ENCODE data around the gene SEC23IP.
"Not testable (repeated sequence)": the region's sequence is repeated elsewhere in the genome, so short reads cannot be mapped to it uniquely, and the experiment has no call there.

The SEC23IP gene

DNA sequence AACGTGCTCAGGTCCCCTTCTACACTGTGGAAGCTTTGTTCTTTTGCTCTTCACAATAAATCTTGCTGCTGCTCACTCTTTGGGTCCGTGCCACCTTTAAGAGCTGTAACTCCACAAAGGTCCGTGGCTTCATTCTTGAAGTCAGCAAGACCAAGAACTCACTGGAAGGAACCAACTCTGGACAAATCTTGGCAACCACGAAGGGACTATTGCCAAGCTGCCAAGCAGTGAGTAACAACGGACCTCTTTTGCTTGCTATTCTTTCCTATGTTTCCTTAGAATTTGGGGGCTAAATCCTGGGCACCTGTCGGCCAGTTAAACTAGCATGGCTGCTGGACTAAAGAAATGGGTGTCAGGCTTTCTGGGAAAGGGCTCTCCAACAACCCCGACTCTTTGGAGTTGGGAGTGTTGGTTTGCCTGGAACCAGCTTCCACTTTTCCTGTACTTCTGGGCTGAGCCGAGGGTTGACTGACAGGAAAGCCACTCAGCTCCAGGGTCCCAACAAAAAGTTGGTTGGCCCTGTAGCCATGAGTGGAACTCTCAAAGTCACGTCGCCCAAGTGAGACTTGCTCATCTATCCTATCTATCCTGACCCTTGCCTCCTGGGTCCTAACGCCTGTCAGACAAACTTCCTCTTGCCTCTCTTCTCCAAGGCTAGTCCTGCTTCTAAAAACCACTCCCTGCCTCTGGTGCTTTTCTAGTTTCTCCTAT lies 8.5 kb upstream of the SEC23IP start:
- DNase-seq (ENCODE audit: low spot score), result not testable (repeated sequence)

DNA sequence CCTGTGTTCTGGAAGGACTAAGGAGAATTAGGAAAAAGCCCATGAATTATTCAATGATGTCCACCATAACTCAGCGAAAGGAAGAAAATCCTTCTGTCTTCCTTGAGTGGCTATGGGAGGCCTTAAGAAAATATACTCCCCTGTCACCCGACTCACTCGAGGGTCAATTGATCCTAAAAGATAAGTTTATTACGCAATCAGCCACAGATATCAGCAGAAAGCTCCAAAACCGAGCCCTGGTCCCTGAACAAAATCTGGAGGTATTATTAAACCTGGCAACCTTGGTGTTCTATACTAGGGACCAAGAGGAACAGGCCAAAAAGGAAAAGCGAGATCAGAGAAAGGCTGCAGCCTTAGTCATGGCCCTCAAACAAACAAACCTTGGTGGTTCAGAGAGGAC lies 6.5 kb upstream of the SEC23IP start:
- not testable (repeated sequence) for DNase-seq (ENCODE audit: low spot score)

DNA sequence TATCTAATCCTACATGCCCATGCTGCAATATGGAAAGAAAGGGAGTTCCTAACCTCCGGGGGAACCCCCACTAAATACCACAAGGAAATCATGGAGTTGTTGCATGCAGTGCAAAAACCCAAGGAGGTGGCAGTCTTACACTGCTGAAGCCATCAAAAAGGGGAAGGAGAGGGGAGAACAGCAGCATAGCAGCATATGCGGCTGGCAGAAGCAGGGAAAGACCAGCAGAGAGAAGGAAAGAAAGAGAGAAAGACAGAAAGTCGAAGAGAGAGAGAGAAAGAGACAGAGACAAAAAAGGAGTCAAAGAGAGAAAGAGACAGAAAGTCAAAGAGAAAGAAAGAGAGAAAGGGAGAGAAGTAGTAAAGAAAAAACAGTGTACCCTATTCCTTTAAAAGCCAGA lies 3.8 kb upstream of the SEC23IP start:
- not testable (repeated sequence) for DNase-seq (ENCODE audit: low spot score)

DNA sequence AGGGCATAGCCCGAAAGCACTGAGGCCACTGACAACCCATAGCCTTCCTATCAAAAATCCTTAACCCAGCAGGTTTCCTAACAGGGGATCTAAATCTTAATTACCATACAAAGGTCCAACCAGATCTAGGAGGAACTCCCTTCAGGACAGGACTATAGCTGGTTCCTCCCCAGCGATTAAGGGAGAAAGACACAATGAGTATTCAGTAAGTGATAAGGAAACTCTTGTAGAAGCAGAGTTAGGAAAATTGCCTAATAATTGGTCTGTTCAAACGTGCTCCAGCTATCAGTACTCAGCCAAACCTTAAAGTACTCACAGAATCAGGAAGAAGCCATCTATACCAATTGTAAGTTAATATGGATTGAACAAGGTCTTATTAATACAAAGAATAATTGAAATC lies 3.3 kb upstream of the SEC23IP start:
- DNase-seq (ENCODE audit: low spot score), result not testable (repeated sequence)

DNA sequence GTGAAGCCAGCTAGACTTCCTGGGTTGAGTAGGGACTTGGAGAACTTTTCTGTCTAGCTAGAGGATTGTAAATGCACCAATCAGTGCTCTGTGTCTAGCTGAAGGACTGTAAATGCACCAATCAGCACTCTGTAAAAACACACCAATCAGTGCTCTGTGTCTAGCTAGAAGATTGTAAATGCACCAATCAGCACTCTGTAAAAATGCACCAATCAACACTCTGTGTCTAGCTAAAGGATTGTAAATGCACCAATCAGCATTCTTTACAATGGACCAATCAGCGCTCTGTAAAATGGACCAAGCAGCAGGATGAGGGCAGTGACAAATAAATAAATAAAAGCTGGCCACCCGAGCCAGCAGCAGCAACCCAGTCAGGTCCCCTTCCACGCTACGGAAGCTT lies 2.2 kb upstream of the SEC23IP start:
- DNase-seq (ENCODE audit: low spot score), result not testable (repeated sequence)

DNA sequence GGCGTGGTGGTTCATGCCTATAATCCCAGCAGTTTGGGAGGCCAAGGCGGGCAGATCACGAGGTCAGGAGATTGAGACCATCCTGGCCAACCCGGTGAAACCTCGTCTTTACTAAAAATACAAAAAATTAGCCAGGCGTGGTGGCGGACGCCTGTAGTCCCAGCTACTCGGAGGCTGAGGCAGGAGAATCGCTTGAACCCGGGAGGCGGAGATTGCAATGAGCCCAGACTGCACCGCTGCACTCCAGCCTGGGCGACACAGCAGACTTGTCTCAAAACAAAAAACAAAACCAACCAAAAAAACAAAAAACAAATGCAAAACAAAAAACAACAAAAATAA lies 712 bp upstream of the SEC23IP start:
- DNase-seq (ENCODE audit: low spot score), result not testable (repeated sequence)

DNA sequence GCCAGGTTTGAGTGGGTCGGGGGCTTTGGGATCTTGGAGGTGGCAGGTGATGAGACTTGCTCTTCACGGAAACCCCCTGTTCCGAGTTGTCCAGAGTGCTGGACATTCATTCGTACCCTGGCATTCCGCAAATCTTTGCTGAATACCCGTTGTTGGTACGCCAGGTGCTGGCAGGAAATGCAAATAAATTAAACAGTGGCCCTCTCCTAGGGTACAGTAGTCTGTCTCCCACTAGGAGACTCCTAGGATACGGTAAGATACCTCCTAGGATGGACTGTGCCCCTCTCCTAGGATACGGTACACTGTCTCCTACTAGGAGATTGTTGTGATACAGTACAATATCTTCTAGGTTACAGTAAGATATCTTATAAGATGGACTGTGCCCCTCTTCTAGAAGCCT lies 544 bp downstream of the SEC23IP start:
- peak; percentile 17 for DNase-seq (ENCODE audit: low spot score)

DNA sequence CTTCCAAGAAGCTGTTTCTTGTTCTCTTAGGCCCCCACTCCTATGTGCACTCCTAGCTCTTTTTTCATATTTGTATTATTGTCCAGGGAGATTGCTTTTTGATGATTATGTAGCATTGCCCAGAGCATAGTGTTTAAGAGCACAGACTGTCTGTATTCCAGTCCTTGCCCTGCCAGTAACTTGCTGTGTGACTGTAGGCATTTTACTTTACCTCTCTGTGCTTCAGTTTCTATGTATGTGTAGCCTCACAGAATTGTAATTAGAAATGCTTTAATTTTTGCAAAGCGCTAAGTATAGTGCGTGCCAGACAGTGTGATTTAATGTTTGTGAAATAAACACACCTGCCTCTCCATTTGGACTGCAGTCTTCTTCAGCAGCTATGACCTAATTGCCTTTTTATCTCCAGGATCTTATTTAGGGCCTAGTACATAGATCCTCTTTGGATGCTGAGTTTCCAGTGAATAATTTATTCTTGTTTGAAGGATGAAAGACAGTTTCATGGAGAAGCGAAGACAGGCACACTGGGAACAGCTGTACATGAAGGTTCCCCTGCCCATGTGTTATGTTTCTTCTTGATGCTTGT lies 1.4 kb downstream of the SEC23IP start:
- DNase-seq (ENCODE audit: low spot score), result no peak

DNA sequence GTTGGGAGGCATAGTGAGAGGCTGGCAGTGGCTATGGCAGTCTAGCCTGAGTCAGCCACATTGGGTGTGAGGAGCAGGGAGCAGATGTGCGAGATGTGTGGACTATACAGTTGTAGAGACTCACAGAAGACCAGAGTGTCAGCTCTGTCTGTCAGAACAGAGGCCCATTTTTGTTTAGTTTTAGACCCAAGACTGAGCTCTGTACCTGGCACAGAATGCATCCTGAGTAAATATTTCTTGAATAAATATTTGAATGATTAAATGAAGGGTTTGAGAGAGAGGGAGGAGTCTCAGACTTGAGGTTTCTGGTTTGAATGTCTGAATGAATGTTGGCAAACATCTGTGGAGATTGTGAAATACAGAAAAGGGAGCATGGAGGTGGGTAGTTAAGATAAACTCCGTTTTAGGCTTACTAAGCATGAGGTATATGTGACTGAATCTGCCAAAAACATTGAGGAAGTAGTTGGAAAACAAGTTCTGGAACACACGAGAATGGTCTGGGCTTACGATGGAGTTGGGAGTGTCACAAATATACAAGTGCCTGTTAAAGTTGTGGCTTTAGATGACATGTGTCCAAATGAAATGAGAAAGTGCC lies 3.6 kb downstream of the SEC23IP start:
- DNase-seq (ENCODE audit: low spot score), result peak; percentile 35

DNA sequence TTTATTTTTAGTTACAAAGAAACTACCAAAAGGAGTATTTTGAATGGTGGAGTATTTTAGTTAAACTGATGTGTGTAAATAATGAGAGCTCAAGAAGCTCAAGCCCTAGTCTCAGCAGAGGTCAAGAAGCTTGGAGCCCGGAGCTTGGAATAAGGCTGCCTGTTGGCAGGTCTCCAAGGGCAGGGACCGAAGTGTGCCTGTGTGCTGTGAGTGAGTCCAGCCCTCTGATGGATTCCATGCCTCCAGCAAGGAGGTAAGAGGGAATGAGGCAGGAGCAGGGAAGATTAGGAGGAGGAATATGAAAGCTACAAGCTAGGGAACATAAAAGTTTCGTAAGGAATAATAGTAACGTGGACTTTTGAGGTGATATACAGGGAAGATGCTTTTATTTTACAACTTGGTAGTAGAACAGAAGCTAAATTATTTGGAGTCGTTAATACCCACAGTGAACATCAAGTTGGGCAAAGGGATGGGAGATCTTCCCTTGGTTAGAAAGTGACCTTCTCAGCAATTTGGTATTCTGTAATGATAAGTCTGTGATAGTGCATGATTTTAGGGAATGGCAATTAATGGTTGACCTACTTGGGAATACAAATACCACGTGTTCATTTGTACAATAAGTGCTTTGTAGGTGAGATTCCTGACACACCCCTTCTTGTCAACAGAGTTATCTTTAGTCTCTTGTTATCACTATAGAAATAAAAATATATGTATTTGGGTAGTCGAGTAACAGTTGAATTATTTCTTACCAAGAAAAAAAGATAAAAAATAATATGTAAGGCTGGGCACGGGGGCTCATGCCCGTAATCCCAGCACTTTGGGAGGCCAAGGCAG lies 4.6 kb downstream of the SEC23IP start:
- DNase-seq (ENCODE audit: low spot score), result peak; percentile 46

DNA sequence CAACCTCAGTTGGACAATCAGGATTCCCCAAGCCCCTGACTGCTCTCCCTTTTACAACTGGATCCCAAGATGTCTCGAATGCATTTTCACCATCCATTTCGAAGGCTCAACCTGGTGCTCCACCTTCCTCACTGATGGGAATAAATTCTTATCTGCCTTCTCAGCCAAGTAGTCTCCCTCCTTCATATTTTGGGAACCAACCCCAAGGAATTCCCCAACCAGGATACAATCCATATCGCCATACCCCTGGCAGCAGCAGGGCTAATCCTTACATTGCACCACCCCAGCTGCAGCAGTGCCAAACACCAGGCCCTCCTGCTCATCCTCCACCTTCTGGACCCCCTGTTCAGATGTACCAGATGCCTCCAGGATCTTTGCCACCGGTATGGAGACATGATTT lies 6.0 kb downstream of the SEC23IP start:
- no peak for DNase-seq (ENCODE audit: low spot score)

DNA sequence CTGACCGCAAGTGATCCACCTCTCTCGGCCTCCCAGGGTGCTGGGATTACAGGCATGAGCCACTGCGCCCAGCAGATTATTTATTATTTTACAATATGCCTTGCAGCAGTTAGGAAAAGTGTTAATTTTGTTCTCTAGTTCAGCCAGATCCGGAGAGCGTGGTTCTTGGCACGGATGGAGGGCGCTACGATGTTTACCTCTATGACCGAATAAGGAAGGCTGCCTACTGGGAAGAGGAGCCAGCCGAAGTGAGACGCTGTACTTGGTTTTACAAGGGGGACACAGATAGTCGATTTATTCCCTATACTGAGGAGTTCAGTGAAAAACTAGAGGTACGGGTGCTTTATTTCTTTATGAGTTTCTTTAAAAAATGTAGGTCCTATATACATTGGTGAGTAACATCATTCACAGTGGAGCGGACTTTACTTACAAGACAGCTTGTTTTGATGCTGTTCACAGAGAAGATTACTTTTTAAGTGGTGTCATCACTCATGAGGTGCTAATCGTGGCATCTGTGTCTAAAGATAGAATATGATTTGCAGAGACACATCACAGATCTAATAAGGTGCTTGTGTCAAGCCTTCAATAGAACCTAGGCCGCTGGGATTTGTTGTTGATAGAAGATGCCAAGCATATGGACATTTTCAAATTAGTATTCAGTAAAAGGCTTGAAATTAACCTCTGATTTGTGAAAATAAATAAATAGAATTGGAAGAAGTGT lies 11.6 kb downstream of the SEC23IP start:
- no peak for DNase-seq (ENCODE audit: low spot score)

DNA sequence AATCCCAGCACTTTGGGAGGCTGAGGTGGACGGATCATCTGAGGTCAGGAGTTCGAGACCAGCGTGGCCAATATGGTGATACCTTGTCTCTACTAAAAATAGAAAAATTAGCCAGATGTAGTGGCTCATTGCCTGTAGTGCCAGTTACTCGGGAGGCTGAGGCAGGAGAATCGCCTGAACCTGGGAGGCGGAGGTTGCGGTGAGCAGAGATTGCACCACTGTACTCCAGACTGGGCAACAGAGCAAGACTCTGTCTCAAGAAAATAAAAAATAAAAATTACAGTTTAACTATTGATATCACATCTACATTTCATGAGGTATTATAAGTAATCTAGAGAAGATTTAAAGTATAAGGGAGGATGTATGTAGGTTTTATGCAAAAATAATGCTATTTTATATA lies 15.2 kb downstream of the SEC23IP start:
- not testable (repeated sequence) for DNase-seq (ENCODE audit: low spot score)

DNA sequence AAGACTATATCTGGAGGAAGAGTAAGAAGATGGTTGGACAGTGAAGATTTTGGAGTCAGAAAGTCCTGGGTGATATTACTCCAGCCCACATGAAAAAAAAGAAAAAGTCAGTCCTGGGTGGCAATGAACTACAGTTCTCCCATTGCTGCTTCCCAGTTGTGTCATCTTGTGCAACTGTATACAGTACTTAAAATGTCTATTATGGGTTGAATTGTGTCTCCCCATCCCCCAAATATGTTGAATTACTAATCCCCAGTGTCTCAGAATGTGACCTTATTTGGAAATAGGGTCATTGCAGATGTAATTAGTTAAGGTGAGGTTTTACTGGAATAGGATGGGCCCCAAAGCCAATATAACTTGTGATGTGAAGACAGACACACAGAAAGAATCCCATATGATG lies 15.6 kb downstream of the SEC23IP start:
- no peak for DNase-seq (ENCODE audit: low spot score)

DNA sequence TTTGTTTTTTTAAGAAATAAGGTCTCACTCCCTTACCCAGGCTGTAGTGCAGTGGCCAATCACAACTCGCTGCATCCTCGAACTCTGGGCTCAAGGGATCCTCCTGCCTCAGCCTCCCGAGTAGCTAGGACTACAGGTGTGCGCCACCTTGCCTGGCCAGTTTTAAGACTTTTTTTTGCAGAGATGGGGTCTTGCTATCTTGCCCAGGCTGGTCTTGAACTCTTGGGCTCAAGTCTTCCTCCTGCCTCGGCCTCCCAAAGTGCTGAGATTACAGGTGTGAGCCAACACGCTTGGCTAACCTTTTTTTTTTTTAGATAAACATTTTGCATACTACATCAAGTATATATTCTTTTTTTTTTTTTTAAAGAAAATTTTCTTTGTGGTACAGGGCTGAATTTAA lies 18.2 kb downstream of the SEC23IP start:
- DNase-seq (ENCODE audit: low spot score), result no peak

DNA sequence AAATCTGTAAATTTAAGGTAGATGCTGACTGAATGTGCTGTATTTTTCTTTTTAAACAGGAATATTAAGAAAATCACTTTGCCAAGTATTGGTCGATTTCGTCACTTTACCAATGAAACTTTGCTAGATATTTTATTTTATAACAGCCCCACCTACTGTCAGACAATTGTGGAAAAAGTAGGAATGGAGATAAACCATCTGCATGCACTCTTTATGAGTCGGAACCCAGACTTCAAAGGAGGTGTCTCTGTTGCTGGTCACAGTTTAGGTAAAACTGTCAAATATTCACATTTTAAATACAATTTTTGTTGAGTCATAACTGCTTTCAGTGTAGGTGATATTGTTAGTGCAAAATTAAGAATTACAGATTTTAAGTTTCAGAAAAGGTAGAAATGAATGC lies 25.2 kb downstream of the SEC23IP start:
- no peak for DNase-seq (ENCODE audit: low spot score)

DNA sequence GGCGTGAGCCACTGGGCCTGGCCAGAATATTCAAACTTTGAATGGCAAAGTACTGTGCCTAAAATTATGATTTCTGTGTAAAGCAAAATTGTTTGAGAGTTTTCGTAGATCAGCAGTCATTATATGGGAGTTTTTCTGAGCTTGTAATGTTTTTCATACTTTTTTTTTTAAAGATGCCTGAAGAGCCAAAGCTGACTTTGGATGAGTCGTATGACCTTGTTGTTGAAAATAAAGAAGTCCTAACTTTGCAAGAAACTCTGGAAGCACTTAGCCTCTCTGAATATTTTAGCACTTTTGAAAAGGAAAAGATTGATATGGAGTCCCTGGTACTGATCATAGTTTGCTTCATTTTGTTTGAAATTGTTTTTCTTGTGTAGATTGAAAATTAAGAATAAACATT lies 26.7 kb downstream of the SEC23IP start:
- DNase-seq (ENCODE audit: low spot score), result no peak

DNA sequence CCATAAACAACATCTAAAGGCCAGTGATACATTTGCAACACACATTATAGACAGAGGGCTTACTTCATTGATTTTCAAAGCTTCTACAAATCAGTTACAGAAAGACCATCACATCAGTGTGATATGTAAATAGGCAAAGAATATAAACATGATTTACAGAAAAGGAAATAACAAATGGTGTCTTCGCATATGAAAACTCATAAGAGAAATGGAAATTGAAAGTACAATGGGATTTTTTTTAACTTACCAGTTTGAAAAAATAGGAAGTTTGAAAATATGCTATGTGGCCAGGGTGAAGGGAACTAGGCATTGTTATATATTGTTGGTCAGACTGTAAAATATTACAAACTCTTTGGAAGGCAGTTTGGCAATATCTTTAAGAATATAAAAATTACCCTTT lies 27.3 kb downstream of the SEC23IP start:
- DNase-seq (ENCODE audit: low spot score), result no peak

DNA sequence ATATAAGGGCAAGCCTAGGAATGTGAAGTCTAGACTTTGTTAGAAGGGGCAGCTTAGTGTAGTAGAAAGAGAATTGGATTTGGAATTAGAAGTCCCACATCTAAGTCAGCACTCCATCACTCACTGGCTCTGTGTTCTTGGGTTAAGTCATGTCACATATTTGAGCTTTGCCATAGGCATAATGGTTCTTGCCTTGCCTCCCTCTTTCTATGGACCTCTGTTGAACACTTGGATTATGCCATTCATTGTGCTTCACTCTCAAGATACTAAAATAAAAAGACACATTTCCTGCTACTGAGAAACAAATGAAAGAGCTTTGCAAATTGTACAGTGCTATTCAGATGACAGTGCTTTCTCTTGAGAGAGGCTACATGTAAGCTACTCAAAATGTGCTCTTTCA lies 35.9 kb downstream of the SEC23IP start:
- no peak for DNase-seq (ENCODE audit: low spot score)

DNA sequence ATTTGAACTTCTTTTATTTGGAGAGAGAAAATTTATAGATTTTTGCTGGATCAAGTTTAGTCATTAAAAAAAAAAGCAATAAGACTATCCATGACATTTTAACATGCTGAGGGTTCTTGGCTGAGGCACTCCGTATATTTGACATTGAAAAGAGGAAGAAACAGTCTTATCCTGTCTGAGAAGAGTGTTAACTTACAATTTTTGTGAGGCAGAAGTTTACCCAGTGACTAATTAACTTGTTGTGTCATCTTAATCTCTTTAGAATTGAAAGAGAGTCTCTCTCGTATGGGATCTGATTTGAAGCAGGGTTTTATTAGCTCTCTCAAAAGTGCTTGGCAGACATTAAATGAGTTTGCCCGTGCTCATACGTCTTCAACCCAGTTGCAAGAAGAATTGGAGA lies 39.3 kb downstream of the SEC23IP start:
- no peak for DNase-seq (ENCODE audit: low spot score)

DNA sequence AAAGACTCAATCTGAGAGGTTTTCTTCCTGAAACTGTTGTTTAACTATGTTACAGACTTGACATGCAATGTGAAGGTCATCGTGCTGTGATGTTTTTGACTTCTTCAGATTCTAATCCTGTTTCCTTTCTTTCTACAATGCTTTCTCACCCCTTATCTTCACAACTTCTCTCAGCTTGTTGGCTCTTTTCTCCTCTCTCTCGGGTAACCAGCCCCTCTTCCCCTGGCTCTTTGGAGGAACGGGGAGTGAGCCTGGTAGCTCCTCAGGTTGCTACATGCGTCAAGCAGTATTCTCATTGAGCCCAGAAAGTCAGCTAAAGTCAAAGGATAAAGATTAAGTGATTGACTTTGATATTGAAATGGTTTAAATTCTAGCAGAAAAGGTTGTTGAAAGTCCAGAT lies 40.1 kb downstream of the SEC23IP start:
- no peak for DNase-seq (ENCODE audit: low spot score)

DNA sequence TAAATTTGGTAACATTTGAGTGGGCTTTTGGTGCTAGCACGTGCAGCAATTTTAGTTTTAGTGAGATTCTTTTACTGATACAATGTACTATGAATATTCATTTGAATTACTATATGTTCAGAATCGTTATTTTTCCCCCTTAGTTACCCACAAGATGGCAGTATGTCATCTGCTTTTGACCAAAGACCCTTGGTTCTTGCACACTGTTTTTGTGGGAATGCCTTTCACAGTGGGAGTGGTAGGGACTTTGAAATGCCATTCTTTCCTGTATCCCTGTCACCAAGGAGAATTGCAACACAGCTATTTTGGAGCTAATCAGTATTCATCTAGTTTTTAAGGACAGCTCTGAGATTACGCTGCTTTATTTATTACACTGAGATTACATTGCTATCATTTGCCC lies 40.6 kb downstream of the SEC23IP start:
- no peak for DNase-seq (ENCODE audit: low spot score)

Measured in kidney tubule cell (primary cell).